ENCODE data around the gene APC2. TPM values are rescaled to one million over a fixed set of nuclear protein-coding genes. Genes with fewer than 3 reads are reported as not detected.
"Not testable (repeated sequence)": the region's sequence is repeated elsewhere in the genome, so short reads cannot be mapped to it uniquely, and the experiment has no call there.

Gene APC2
- total and polyA plus RNA-seq, 12 donors: 0.06 to 12.9 (median 0.77) TPM

GRCh38 chr19:1497578-1498235 is 47.8 kb downstream of the APC2 start:
- Histone ChIP-seq H3K27me3 (no peaks in the 10 kb centered on the region), H3K36me3 (replicated peaks in 1 of 2) (no peaks in the 10 kb centered on the region), H3K4me1 (replicated peaks in 1 of 2) (peaks cover 6 to 11% of the 10 kb centered on the region in 2 donors), H3K9me3 (replicated peaks in 1 of 3) (no peaks in the 10 kb centered on the region), H3K4me3 (no peak overlapping the region), H3K27ac (no peak overlapping the region)
- 85 to 91% (median 87%) methylated on average over 4 to 25 of the region's 25 CpGs for WGBS, 4 donors
- intact Hi-C loops (cut with DNase I): no loop called here
- TF ChIP-seq CTCF (IDR thresholded peaks at IDR 0.05): no peak
- DNase-seq: no peak

GRCh38 chr19:1499231-1499630 is 49.3 kb downstream of the APC2 start:
- H3K27me3 ChIP-seq; H3K36me3 ChIP-seq (replicated peaks in 1 of 2); DNase-seq; intact Hi-C loops (cut with DNase I); H3K9me3 ChIP-seq (replicated peaks in 1 of 3); H3K4me1 ChIP-seq (replicated peaks in 1 of 2); H3K27ac ChIP-seq; H3K4me3 ChIP-seq: not testable (repeated sequence)
- 84 to 88% methylated on average over 12 to 29 of the region's 34 CpGs; no CpG with 5 or more reads in 2 of the 4 donors for WGBS, 4 donors

GRCh38 chr19:1501200-1501595 is 51.3 kb downstream of the APC2 start:
- intact Hi-C loops (cut with DNase I): no loop called here
- no peak overlapping the region for H3K4me3 ChIP-seq
- H3K36me3 ChIP-seq (replicated peaks in 1 of 2): no peaks in the 10 kb centered on the region
- no peaks in the 10 kb centered on the region for H3K27me3 ChIP-seq
- DNase-seq: no peak
- H3K27ac ChIP-seq: no peak overlapping the region
- TF ChIP-seq CTCF (IDR thresholded peaks at IDR 0.05): no peak
- TF ChIP-seq POLR2A (IDR thresholded peaks at IDR 0.05): no peak
- H3K9me3 ChIP-seq (replicated peaks in 1 of 3): no peaks in the 10 kb centered on the region
- H3K4me1 ChIP-seq (replicated peaks in 1 of 2): no peaks in the 10 kb centered on the region
- 32 to 62% (median 53%) methylated on average over 8 to 9 of the region's 9 CpGs for WGBS, 4 donors

- intact Hi-C loops (cut with DNase I): no loop called here
- H3K4me3 ChIP-seq: no peak overlapping the region
Observed at GRCh38 chr19:1502433-1503088, 52.6 kb downstream of the APC2 start.

More at GRCh38 chr19:1502433-1503088, 52.6 kb downstream of the APC2 start:
- Histone ChIP-seq H3K36me3 (replicated peaks in 1 of 2) (no peaks in the 10 kb centered on the region), H3K27me3 (no peaks in the 10 kb centered on the region), H3K27ac (no peak overlapping the region), H3K9me3 (replicated peaks in 1 of 3) (no peaks in the 10 kb centered on the region), H3K4me1 (replicated peaks in 1 of 2) (no peaks in the 10 kb centered on the region)
- TF ChIP-seq POLR2A (IDR thresholded peaks at IDR 0.05) (no peak), CTCF (IDR thresholded peaks at IDR 0.05) (no peak)
- DNase-seq: no peak
- WGBS, 4 donors: 57 to 66% (median 62%) methylated on average over 14 of the region's 14 CpGs
